HepG2 (cell line): ENCODE data around the gene ERCC4. TPM values are rescaled to one million over a fixed set of nuclear protein-coding genes. Genes with fewer than 3 reads are reported as not detected.

Experiments used
- ETV5 ChIP-seq: IDR thresholded peaks from 2 replicates; pipeline ENCODE4 v1.6.1; 2018; ENCODE audit warnings: missing biosample characterization, missing genetic modification reagents, inconsistent platforms, borderline replicate concordance
- NR2F1 ChIP-seq, 2 experiments: fragments of 450-650 bp in 1 of 2; formaldehyde crosslinking in 1 of 2; IDR thresholded peaks; 2 replicates each; pipeline versions ENCODE4 v1.5.0 to v1.6.1; 2016 to 2020; ENCODE audit warnings: mild to moderate bottlenecking in 1 of 2, missing compliant biosample characterization in 1 of 2, missing genetic modification reagents in 1 of 2, moderate library complexity in 1 of 2
- SMC3 ChIP-seq: IDR thresholded peaks from 2 replicates; pipeline ENCODE4 v1.6.1; 2011; ENCODE audit warnings: low read length, improper control_type of control experiment
- TBX2 ChIP-seq: sonication (generic); formaldehyde crosslinking; IDR thresholded peaks from 2 replicates; pipeline ENCODE4 v1.5.0; 2020; ENCODE audit warnings: missing genetic modification reagents, mild to moderate bottlenecking, borderline replicate concordance
- ZNF572 ChIP-seq: sonication (generic); formaldehyde crosslinking; IDR thresholded peaks from 2 replicates; pipeline ENCODE4 v1.5.1; 2020; ENCODE audit warnings: mild to moderate bottlenecking, missing genetic modification reagents
- polyA plus RNA-seq, 8 experiments: library from polyadenylated mRNA; depleted of rRNA in 3 of 8; stranded (reverse) in 7 of 8; unstranded in 1 of 8; fragments of >200 nt; fragmentation: Illumina TruSeq in 4 of 8; extraction: Trizol in 4 of 8; gene quantifications; 2 replicates each; pipeline versions ENCODE4 v1.2.1 to v1.2.3, GENCODE V29; 2011 to 2016; ENCODE audit warnings: low read depth in 4 of 8, missing spikeins in 1 of 8, mixed read lengths in 1 of 8; ENCODE audit not compliant: insufficient read depth in 1 of 8
- total RNA-seq, 5 experiments: library from RNA; depleted of rRNA; stranded (reverse); fragments of >200 nt; fragmentation: Illumina TruSeq; extraction: Trizol; gene quantifications; 2 replicates each; pipeline ENCODE4 v1.2.3, GENCODE V29; 2016; ENCODE audit warnings: low read depth in 1 of 5
- TF ChIP-seq, protein P1 (sequence below): sonication (generic); formaldehyde crosslinking; IDR thresholded peaks from 2 replicates; pipeline ENCODE4 v1.5.1; 2020; ENCODE audit warnings: mild to moderate bottlenecking, moderate library complexity, missing genetic modification reagents
- TF ChIP-seq, protein P2 (sequence below): IDR thresholded peaks from 2 replicates; pipeline ENCODE4 v1.4.0; 2020; ENCODE audit warnings: mild to moderate bottlenecking, missing genetic modification reagents
- TF ChIP-seq, protein P3 (sequence below), 2 experiments: IDR thresholded peaks; 2 replicates each; pipeline ENCODE4 v1.6.1; 2011 to 2012; ENCODE audit warnings: low read length in 2 of 2, borderline replicate concordance in 1 of 2, low read depth in 1 of 2, mild to moderate bottlenecking in 1 of 2, moderate library complexity in 1 of 2
- TF ChIP-seq, protein P4 (sequence below): sonication (generic); formaldehyde crosslinking; IDR thresholded peaks from 2 replicates; pipeline ENCODE4 v1.4.0; 2020; ENCODE audit warnings: missing genetic modification reagents, borderline replicate concordance

The ERCC4 gene
- total and polyA plus RNA-seq, 2 of the 13 experiments (the other 11 are each of a cell fraction or from before 2014, with no cell fraction given): 5.4 to 15.2 TPM

DNA sequence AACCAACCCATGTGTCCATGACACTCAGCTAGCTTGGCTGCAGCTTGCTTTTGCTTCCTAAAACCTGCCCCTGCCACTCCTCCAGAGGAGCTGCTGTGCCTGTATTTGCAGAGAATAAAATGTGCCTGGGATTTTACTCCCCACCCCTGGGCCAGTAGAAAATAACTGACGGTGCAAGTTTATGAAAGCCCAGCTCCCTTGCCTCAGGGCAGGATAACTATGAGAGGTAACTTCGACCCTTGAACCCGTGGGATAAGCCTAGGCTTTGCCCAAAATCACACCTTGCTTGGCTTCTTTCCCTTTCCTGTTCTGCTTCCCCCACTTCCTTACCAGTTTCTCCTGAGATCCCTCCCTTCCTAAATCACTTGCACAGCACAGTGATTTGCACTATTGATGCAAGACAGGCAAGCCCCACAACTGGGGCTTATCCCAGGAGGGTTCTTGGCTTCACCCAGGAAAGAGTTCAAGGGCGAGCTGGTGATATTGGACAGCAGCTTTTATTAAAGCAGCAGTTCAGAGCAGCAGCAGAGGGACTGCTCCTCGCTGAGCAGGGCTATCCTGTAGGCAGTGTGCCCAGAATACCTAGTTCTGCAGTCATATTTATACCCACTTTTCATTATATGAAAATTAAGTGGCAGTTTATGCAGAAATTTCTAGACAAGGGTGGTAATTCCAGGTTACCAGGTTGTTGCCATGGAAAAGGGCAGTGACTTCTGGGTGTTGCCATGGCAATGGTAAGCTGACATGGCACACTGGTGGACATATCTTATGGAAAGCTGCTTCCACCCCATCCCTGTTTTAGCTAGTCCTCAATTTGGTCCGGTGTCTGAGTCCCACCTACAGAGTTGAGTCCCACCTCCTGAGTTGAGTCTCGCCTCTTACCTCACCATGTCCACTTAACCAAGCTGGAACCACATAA, 6.3 kb upstream of the ERCC4 start (continued):
- peak in 1 of 2 experiments; percentile 21; a peak in 1 of 4 replicates for TF ChIP-seq NR2F1 (CRISPR knock-in tag; IDR thresholded peaks at IDR 0.05)
- TF ChIP-seq TBX2 (CRISPR knock-in tag): peak; percentile 29; the same call in 1 of the 2 replicates
- TF ChIP-seq SMC3: 0 out of 2 replicates have a peak, but pooled peaks have one; percentile 4
- TF ChIP-seq, protein P1, sequence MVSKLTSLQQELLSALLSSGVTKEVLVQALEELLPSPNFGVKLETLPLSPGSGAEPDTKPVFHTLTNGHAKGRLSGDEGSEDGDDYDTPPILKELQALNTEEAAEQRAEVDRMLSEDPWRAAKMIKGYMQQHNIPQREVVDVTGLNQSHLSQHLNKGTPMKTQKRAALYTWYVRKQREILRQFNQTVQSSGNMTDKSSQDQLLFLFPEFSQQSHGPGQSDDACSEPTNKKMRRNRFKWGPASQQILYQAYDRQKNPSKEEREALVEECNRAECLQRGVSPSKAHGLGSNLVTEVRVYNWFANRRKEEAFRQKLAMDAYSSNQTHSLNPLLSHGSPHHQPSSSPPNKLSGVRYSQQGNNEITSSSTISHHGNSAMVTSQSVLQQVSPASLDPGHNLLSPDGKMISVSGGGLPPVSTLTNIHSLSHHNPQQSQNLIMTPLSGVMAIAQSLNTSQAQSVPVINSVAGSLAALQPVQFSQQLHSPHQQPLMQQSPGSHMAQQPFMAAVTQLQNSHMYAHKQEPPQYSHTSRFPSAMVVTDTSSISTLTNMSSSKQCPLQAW (CRISPR knock-in tag): peak; percentile 82
- TF ChIP-seq, protein P2, sequence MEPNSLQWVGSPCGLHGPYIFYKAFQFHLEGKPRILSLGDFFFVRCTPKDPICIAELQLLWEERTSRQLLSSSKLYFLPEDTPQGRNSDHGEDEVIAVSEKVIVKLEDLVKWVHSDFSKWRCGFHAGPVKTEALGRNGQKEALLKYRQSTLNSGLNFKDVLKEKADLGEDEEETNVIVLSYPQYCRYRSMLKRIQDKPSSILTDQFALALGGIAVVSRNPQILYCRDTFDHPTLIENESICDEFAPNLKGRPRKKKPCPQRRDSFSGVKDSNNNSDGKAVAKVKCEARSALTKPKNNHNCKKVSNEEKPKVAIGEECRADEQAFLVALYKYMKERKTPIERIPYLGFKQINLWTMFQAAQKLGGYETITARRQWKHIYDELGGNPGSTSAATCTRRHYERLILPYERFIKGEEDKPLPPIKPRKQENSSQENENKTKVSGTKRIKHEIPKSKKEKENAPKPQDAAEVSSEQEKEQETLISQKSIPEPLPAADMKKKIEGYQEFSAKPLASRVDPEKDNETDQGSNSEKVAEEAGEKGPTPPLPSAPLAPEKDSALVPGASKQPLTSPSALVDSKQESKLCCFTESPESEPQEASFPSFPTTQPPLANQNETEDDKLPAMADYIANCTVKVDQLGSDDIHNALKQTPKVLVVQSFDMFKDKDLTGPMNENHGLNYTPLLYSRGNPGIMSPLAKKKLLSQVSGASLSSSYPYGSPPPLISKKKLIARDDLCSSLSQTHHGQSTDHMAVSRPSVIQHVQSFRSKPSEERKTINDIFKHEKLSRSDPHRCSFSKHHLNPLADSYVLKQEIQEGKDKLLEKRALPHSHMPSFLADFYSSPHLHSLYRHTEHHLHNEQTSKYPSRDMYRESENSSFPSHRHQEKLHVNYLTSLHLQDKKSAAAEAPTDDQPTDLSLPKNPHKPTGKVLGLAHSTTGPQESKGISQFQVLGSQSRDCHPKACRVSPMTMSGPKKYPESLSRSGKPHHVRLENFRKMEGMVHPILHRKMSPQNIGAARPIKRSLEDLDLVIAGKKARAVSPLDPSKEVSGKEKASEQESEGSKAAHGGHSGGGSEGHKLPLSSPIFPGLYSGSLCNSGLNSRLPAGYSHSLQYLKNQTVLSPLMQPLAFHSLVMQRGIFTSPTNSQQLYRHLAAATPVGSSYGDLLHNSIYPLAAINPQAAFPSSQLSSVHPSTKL (CRISPR knock-in tag): peak; percentile 54; the same call in 1 of the 2 replicates
- 0 out of 2 replicates have a peak, but pooled peaks have one; percentile 20 for TF ChIP-seq ZNF572 (CRISPR knock-in tag)
- TF ChIP-seq, protein P3, sequence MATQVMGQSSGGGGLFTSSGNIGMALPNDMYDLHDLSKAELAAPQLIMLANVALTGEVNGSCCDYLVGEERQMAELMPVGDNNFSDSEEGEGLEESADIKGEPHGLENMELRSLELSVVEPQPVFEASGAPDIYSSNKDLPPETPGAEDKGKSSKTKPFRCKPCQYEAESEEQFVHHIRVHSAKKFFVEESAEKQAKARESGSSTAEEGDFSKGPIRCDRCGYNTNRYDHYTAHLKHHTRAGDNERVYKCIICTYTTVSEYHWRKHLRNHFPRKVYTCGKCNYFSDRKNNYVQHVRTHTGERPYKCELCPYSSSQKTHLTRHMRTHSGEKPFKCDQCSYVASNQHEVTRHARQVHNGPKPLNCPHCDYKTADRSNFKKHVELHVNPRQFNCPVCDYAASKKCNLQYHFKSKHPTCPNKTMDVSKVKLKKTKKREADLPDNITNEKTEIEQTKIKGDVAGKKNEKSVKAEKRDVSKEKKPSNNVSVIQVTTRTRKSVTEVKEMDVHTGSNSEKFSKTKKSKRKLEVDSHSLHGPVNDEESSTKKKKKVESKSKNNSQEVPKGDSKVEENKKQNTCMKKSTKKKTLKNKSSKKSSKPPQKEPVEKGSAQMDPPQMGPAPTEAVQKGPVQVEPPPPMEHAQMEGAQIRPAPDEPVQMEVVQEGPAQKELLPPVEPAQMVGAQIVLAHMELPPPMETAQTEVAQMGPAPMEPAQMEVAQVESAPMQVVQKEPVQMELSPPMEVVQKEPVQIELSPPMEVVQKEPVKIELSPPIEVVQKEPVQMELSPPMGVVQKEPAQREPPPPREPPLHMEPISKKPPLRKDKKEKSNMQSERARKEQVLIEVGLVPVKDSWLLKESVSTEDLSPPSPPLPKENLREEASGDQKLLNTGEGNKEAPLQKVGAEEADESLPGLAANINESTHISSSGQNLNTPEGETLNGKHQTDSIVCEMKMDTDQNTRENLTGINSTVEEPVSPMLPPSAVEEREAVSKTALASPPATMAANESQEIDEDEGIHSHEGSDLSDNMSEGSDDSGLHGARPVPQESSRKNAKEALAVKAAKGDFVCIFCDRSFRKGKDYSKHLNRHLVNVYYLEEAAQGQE (IDR thresholded peaks at IDR 0.05; ENCODE audit: borderline replicate concordance in 1 of 2, low read depth in 1 of 2, low read length in 2 of 2): peak in 1 of 2 experiments; percentile 60; a peak in 1 of 4 replicates
- TF ChIP-seq, protein P4, sequence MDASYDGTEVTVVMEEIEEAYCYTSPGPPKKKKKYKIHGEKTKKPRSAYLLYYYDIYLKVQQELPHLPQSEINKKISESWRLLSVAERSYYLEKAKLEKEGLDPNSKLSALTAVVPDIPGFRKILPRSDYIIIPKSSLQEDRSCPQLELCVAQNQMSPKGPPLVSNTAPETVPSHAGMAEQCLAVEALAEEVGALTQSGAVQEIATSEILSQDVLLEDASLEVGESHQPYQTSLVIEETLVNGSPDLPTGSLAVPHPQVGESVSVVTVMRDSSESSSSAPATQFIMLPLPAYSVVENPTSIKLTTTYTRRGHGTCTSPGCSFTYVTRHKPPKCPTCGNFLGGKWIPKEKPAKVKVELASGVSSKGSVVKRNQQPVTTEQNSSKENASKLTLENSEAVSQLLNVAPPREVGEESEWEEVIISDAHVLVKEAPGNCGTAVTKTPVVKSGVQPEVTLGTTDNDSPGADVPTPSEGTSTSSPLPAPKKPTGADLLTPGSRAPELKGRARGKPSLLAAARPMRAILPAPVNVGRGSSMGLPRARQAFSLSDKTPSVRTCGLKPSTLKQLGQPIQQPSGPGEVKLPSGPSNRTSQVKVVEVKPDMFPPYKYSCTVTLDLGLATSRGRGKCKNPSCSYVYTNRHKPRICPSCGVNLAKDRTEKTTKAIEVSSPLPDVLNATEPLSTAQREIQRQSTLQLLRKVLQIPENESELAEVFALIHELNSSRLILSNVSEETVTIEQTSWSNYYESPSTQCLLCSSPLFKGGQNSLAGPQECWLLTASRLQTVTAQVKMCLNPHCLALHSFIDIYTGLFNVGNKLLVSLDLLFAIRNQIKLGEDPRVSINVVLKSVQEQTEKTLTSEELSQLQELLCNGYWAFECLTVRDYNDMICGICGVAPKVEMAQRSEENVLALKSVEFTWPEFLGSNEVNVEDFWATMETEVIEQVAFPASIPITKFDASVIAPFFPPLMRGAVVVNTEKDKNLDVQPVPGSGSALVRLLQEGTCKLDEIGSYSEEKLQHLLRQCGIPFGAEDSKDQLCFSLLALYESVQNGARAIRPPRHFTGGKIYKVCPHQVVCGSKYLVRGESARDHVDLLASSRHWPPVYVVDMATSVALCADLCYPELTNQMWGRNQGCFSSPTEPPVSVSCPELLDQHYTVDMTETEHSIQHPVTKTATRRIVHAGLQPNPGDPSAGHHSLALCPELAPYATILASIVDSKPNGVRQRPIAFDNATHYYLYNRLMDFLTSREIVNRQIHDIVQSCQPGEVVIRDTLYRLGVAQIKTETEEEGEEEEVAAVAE (CRISPR knock-in tag): 0 out of 2 replicates have a peak, but pooled peaks have one; percentile 64
- peak; percentile 17; the same call in 1 of the 2 replicates for TF ChIP-seq ETV5 (CRISPR knock-in tag)
